ENCODE results near the gene SOX30. TPM values are rescaled to one million over a fixed set of nuclear protein-coding genes. Genes with fewer than 3 reads are reported as not detected.

The SOX30 gene
- under 0.01 TPM in 1 of 2 replicates, not detected in the other for total RNA-seq

GRCh38 chr5:157652377-157652692, at the start of gene SOX30:
SOX30 (minus strand) TSS chr5:157652438; CDS start chr5:157652078, 360 bp downstream.

GRCh38 chr5:157670662-157671591, 18.7 kb upstream of the SOX30 start, which contains the start of gene C5orf52:
C5orf52 (plus strand) TSS chr5:157671533; CDS start chr5:157671615, 82 bp downstream.

Other genes with a start within 250 kb of the SOX30 start
- 0.85 TPM in 1 of 2 replicates, not detected in the other for gene NIPAL4, start 192.2 kb downstream of the SOX30 start, total RNA-seq
- gene ADAM19, start 76.7 kb downstream of the SOX30 start, total RNA-seq: 15.5 and 43.9 TPM in 2 replicates
- gene C5orf52, start 19.1 kb upstream of the SOX30 start, total RNA-seq: not detected in 2 replicates
- 17.8 and 20.6 TPM in 2 replicates for gene THG1L, start 79.0 kb upstream of the SOX30 start, total RNA-seq
- 4.8 and 7.3 TPM in 2 replicates for gene LSM11, start 91.3 kb upstream of the SOX30 start, total RNA-seq
- gene CLINT1, start 206.7 kb upstream of the SOX30 start, total RNA-seq: 85.1 and 150 TPM in 2 replicates